ENCODE measurements around the gene MACROD2.

Gene MACROD2

GRCh38 chr20:14935285-14935684 is 940.0 kb downstream of the MACROD2 start:
- ATAC-seq = no peak
- TF ChIP-seq ZFP30 (CRISPR knock-in tag; IDR thresholded peaks at IDR 0.05) (no peak), GLIS3 (CRISPR knock-in tag; IDR thresholded peaks at IDR 0.05) (no peak), TOX (CRISPR knock-in tag; IDR thresholded peaks at IDR 0.05; ENCODE audit: borderline replicate concordance) (no peak), BACH2 (CRISPR knock-in tag; IDR thresholded peaks at IDR 0.05; ENCODE audit: borderline replicate concordance) (no peak), ZC3H10 (CRISPR knock-in tag; IDR thresholded peaks at IDR 0.05) (no peak), CSRNP3 (CRISPR knock-in tag; IDR thresholded peaks at IDR 0.05) (no peak), CSDC2 (CRISPR knock-in tag; IDR thresholded peaks at IDR 0.05) (no peak), ZNF565 (CRISPR knock-in tag; conservative IDR thresholded peaks at IDR 0.05; ENCODE audit: low read depth) (no peak), ESRRG (CRISPR knock-in tag; IDR thresholded peaks at IDR 0.05) (no peak), ZNF70 (CRISPR knock-in tag; IDR thresholded peaks at IDR 0.05) (no peak), ZFP3 (CRISPR knock-in tag; IDR thresholded peaks at IDR 0.05) (no peak), TCF4 (CRISPR knock-in tag; IDR thresholded peaks at IDR 0.05; ENCODE audit: borderline replicate concordance) (no peak), ISL1 (CRISPR knock-in tag; IDR thresholded peaks at IDR 0.05) (no peak), POU6F1 (CRISPR knock-in tag; IDR thresholded peaks at IDR 0.05; ENCODE audit: borderline replicate concordance, low read depth) (no peak), ARNTL (CRISPR knock-in tag; IDR thresholded peaks at IDR 0.05; ENCODE audit: borderline replicate concordance, low read depth) (no peak), OSR1 (CRISPR knock-in tag; IDR thresholded peaks at IDR 0.05) (no peak), ZNF8 (CRISPR knock-in tag; IDR thresholded peaks at IDR 0.05) (no peak)
- TF ChIP-seq, protein P1, sequence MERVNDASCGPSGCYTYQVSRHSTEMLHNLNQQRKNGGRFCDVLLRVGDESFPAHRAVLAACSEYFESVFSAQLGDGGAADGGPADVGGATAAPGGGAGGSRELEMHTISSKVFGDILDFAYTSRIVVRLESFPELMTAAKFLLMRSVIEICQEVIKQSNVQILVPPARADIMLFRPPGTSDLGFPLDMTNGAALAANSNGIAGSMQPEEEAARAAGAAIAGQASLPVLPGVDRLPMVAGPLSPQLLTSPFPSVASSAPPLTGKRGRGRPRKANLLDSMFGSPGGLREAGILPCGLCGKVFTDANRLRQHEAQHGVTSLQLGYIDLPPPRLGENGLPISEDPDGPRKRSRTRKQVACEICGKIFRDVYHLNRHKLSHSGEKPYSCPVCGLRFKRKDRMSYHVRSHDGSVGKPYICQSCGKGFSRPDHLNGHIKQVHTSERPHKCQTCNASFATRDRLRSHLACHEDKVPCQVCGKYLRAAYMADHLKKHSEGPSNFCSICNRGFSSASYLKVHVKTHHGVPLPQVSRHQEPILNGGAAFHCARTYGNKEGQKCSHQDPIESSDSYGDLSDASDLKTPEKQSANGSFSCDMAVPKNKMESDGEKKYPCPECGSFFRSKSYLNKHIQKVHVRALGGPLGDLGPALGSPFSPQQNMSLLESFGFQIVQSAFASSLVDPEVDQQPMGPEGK (CRISPR knock-in tag; IDR thresholded peaks at IDR 0.05; ENCODE audit: borderline replicate concordance) = no peak
- TF ChIP-seq, protein P2, sequence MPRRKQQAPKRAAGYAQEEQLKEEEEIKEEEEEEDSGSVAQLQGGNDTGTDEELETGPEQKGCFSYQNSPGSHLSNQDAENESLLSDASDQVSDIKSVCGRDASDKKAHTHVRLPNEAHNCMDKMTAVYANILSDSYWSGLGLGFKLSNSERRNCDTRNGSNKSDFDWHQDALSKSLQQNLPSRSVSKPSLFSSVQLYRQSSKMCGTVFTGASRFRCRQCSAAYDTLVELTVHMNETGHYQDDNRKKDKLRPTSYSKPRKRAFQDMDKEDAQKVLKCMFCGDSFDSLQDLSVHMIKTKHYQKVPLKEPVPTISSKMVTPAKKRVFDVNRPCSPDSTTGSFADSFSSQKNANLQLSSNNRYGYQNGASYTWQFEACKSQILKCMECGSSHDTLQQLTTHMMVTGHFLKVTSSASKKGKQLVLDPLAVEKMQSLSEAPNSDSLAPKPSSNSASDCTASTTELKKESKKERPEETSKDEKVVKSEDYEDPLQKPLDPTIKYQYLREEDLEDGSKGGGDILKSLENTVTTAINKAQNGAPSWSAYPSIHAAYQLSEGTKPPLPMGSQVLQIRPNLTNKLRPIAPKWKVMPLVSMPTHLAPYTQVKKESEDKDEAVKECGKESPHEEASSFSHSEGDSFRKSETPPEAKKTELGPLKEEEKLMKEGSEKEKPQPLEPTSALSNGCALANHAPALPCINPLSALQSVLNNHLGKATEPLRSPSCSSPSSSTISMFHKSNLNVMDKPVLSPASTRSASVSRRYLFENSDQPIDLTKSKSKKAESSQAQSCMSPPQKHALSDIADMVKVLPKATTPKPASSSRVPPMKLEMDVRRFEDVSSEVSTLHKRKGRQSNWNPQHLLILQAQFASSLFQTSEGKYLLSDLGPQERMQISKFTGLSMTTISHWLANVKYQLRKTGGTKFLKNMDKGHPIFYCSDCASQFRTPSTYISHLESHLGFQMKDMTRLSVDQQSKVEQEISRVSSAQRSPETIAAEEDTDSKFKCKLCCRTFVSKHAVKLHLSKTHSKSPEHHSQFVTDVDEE (CRISPR knock-in tag; IDR thresholded peaks at IDR 0.05) = no peak
- TF ChIP-seq, protein P3, sequence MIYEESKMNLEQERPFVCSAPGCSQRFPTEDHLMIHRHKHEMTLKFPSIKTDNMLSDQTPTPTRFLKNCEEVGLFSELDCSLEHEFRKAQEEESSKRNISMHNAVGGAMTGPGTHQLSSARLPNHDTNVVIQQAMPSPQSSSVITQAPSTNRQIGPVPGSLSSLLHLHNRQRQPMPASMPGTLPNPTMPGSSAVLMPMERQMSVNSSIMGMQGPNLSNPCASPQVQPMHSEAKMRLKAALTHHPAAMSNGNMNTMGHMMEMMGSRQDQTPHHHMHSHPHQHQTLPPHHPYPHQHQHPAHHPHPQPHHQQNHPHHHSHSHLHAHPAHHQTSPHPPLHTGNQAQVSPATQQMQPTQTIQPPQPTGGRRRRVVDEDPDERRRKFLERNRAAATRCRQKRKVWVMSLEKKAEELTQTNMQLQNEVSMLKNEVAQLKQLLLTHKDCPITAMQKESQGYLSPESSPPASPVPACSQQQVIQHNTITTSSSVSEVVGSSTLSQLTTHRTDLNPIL (CRISPR knock-in tag; IDR thresholded peaks at IDR 0.05; ENCODE audit: low read depth) = no peak

GRCh38 chr20:14937021-14937420 is 941.7 kb downstream of the MACROD2 start:
- TF ChIP-seq, protein P3 (CRISPR knock-in tag; IDR thresholded peaks at IDR 0.05; ENCODE audit: low read depth) = no peak
- TF ChIP-seq, protein P1 (CRISPR knock-in tag; IDR thresholded peaks at IDR 0.05; ENCODE audit: borderline replicate concordance) = no peak
- TF ChIP-seq BACH2 (CRISPR knock-in tag; IDR thresholded peaks at IDR 0.05; ENCODE audit: borderline replicate concordance) (no peak), ZNF70 (CRISPR knock-in tag; IDR thresholded peaks at IDR 0.05) (no peak)
- TF ChIP-seq, protein P2 (CRISPR knock-in tag; IDR thresholded peaks at IDR 0.05) = no peak
- ATAC-seq = no peak
